Measurements from ENCODE around the gene SMARCC1.

DNA sequence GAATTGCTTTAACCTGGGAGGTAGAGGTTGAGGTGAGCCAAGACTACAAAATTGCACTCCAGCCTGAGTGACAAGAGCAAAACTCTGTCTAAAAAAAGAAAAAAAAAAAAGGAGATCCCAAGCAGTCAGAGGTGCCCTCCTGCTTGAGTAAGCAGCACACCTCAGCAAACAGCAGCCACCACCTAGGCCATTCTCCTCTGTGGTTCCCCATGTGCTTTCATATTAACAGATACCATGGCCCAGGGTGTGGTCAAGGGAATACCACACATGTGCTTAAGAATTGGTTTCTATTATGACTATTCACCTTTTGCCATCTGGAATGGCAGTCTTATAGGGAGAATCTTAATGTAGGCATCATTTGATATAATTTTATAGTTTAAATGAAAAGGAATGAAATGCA, 178.4 kb downstream of the SMARCC1 start:
- TF ChIP-seq, protein P1, sequence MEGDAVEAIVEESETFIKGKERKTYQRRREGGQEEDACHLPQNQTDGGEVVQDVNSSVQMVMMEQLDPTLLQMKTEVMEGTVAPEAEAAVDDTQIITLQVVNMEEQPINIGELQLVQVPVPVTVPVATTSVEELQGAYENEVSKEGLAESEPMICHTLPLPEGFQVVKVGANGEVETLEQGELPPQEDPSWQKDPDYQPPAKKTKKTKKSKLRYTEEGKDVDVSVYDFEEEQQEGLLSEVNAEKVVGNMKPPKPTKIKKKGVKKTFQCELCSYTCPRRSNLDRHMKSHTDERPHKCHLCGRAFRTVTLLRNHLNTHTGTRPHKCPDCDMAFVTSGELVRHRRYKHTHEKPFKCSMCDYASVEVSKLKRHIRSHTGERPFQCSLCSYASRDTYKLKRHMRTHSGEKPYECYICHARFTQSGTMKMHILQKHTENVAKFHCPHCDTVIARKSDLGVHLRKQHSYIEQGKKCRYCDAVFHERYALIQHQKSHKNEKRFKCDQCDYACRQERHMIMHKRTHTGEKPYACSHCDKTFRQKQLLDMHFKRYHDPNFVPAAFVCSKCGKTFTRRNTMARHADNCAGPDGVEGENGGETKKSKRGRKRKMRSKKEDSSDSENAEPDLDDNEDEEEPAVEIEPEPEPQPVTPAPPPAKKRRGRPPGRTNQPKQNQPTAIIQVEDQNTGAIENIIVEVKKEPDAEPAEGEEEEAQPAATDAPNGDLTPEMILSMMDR (conservative IDR thresholded peaks at IDR 0.05; ENCODE audit: low read length): no peak
- TF ChIP-seq EZH2phosphoT487 (IDR thresholded peaks at IDR 0.05; ENCODE audit: borderline replicate concordance): no peak

All from Loucy (cell line).